T47D (cell line): Measurements from ENCODE around the gene KCNJ3.

Experiments used
- DNase-seq, 2 experiments: peaks; one replicate each; pipeline versions ENCODE4 v3.0.0 to v3.0.0-alpha.2; 2011 to 2012; ENCODE audit warnings: low read depth in 1 of 2, low spot score in 1 of 2
- JUND ChIP-seq: IDR thresholded peaks from 2 replicates; pipeline ENCODE4 v1.6.1; 2012; ENCODE audit warnings: low read depth
- in situ Hi-C: cut with HindIII; loops from 2 replicates; pipeline ENCODE4 v1.10.0; 2016; ENCODE audit warnings: low sequenced_read_pairs, low pct_unique_long_range_greater_than_20kb

Gene KCNJ3

GRCh38 chr2:154710685-154711084 lies 12.2 kb downstream of the KCNJ3 start:
- TF ChIP-seq JUND = no peak
- in situ Hi-C loops = no loop called here
- DNase-seq = no peak

- no peak for TF ChIP-seq JUND
- in situ Hi-C loops = no loop called here
- DNase-seq = no peak
Observed at GRCh38 chr2:154713675-154714074, 15.2 kb downstream of the KCNJ3 start.

GRCh38 chr2:154720651-154721050 lies 22.2 kb downstream of the KCNJ3 start:
- DNase-seq = no peak
- no peak for TF ChIP-seq JUND
- in situ Hi-C loops = no loop called here

- TF ChIP-seq JUND = no peak
- peak in 1 of 2 experiments; percentile 2 for DNase-seq
- in situ Hi-C loops = no loop called here
Observed at GRCh38 chr2:154724194-154724797, 25.8 kb downstream of the KCNJ3 start.

GRCh38 chr2:154740361-154740760 lies 41.9 kb downstream of the KCNJ3 start:
- no peak for DNase-seq
- TF ChIP-seq JUND = no peak

GRCh38 chr2:154758871-154759270 lies 60.4 kb downstream of the KCNJ3 start:
- TF ChIP-seq JUND = no peak
- in situ Hi-C loops = no loop called here
- DNase-seq = no peak

More at GRCh38 chr2:154740361-154740760, 41.9 kb downstream of the KCNJ3 start:
- in situ Hi-C loops = no loop called here

- TF ChIP-seq JUND = no peak
- in situ Hi-C loops = no loop called here
- DNase-seq = peak in 1 of 2 experiments; percentile 6
Observed at GRCh38 chr2:154762638-154763037, 64.1 kb downstream of the KCNJ3 start.

- no peak for DNase-seq
Observed at GRCh38 chr2:154771664-154772284, 73.3 kb downstream of the KCNJ3 start.

GRCh38 chr2:154776825-154777224 lies 78.3 kb downstream of the KCNJ3 start:
- in situ Hi-C loops = no loop called here
- peak in 1 of 2 experiments; percentile 2 for DNase-seq
- no peak for TF ChIP-seq JUND

More at GRCh38 chr2:154771664-154772284, 73.3 kb downstream of the KCNJ3 start:
- TF ChIP-seq JUND = no peak
- in situ Hi-C loops = no loop called here

GRCh38 chr2:154794406-154794805 lies 95.9 kb downstream of the KCNJ3 start:
- in situ Hi-C loops = no loop called here
- DNase-seq = no peak
- no peak for TF ChIP-seq JUND

GRCh38 chr2:154795651-154796050 lies 97.2 kb downstream of the KCNJ3 start:
- in situ Hi-C loops = no loop called here

GRCh38 chr2:154804451-154804850 lies 106.0 kb downstream of the KCNJ3 start:
- no peak for TF ChIP-seq JUND
- DNase-seq = no peak
- in situ Hi-C loops = no loop called here

More at GRCh38 chr2:154795651-154796050, 97.2 kb downstream of the KCNJ3 start:
- DNase-seq = no peak
- no peak for TF ChIP-seq JUND

- DNase-seq = no peak
- in situ Hi-C loops = no loop called here
- no peak for TF ChIP-seq JUND
Observed at GRCh38 chr2:154813636-154814035, 115.1 kb downstream of the KCNJ3 start.
